ENCODE data around the gene GFM1. TPM values are rescaled to one million over a fixed set of nuclear protein-coding genes. Genes with fewer than 3 reads are reported as not detected.

GFM1 gene
- total RNA-seq: 35.5 and 49.8 TPM in 2 replicates

GRCh38 chr3:158644345-158644908 lies at the start of gene GFM1:
Gene GFM1 (plus strand): TSS chr3:158644527. CDS start chr3:158644635, 108 bp downstream.

DNA sequence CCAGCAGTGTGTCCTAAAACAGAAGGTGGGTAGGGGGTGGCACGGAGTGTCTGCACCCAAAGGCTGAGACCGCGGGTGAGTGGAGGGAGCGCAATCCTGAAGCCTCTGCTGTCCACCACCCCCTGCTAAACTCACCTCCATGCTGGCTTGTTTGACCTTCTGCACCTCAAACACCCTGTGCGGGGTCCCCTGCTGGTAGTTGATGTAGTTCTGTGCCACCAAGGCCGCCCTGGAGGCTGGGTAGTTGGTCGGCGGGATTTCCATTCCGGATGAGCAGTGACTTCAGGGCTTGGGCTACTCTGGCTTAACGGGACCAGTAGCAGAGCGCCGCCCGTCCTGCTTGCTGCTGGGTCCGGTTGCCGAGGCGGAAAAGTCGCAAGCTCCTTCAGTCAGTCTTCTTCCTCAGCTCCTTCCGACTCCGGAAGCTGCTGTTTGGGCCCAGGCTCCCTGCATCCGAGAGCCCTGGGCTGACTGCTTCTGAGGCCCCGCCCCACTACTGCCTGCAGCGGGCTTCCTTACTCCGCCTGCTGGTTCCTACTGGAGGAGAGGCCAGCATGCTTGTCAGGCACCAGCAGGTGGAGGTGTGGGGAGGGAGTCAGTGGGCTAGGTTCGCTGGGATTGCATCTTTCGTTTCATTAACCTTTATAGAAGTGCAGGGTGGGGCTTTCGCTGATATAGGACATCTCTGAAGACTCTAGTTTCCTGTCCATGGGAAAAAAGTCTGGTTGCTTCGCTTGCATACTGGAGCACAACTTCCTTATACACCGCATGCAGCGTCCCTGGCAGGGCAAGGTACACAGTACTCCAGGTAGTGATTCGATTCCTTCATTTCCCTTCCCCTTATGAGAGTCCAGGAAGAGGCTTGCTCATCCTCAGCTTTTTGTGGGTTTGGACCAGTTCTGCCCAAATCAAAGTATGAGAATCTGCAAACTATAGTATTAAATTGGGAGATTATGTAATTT lies 28.2 kb downstream of the GFM1 start, which contains the start of gene LXN:
Gene LXN (minus strand): TSS at position 434 of the 962 bp plus-strand sequence. CDS start 170 bp downstream, at position 264.

GRCh38 chr3:158731938-158732855 lies 87.9 kb downstream of the GFM1 start, which contains the start of gene RARRES1:
Gene RARRES1 (minus strand): TSS chr3:158732457. CDS start chr3:158732415, 42 bp downstream.

Other genes with a start within 250 kb of the GFM1 start
- gene MLF1, start 73.3 kb upstream of the GFM1 start, total RNA-seq: 11.9 and 12.7 TPM in 2 replicates
- gene LXN, start 28.1 kb downstream of the GFM1 start, total RNA-seq: 120 and 135 TPM in 2 replicates
- gene RARRES1, start 87.9 kb downstream of the GFM1 start, total RNA-seq: 20.1 and 111 TPM in 2 replicates
- gene MFSD1, start 157.5 kb downstream of the GFM1 start, total RNA-seq: 157 and 168 TPM in 2 replicates